HFF-Myc (cell line): ENCODE results near the gene SLC1A2.

ENCODE experiments used
- DNase-seq: peaks from one replicate; pipeline ENCODE4 v3.0.0-alpha.2; 2011; ENCODE audit warnings: low read depth; ENCODE audit errors: extremely low read depth
- H3K4me3 ChIP-seq: replicated peaks from 2 replicates; pipeline ENCODE4 v1.5.1; 2011; ENCODE audit warnings: low read depth, mild to moderate bottlenecking, control low read depth, low read length
- CTCF ChIP-seq: IDR thresholded peaks from 2 replicates; pipeline ENCODE4 v1.5.1; 2012; ENCODE audit warnings: mild to moderate bottlenecking, low read depth, low read length, control low read depth; ENCODE audit errors: missing control alignments

The SLC1A2 gene

GRCh38 chr11:35311331-35311730 is 108.0 kb downstream of the SLC1A2 start:
- H3K4me3 ChIP-seq: no peak overlapping the region
- DNase-seq: no peak
- no peak for TF ChIP-seq CTCF

- DNase-seq: no peak
- no peak for TF ChIP-seq CTCF
- H3K4me3 ChIP-seq: no peak overlapping the region
These were observed 111.2 kb downstream of the SLC1A2 start for GRCh38 chr11:35308157-35308556.

- no peak for TF ChIP-seq CTCF
- H3K4me3 ChIP-seq: no peak overlapping the region
- DNase-seq: no peak
These were observed 112.1 kb downstream of the SLC1A2 start for GRCh38 chr11:35307221-35307621.

GRCh38 chr11:35305670-35306382 is 113.5 kb downstream of the SLC1A2 start:
- no peak for DNase-seq
- peak; percentile 64 for TF ChIP-seq CTCF
- no peak overlapping the region for H3K4me3 ChIP-seq

- no peak for TF ChIP-seq CTCF
- H3K4me3 ChIP-seq: no peak overlapping the region
These were observed 114.4 kb downstream of the SLC1A2 start for GRCh38 chr11:35304900-35305460.

GRCh38 chr11:35304386-35304775 is 115.0 kb downstream of the SLC1A2 start:
- TF ChIP-seq CTCF: no peak
- no peak for DNase-seq
- H3K4me3 ChIP-seq: no peak overlapping the region

More at GRCh38 chr11:35304900-35305460, 114.4 kb downstream of the SLC1A2 start:
- no peak for DNase-seq
